MG63 (cell line): ENCODE data around the gene CFAP210. TPM values are rescaled to one million over a fixed set of nuclear protein-coding genes. Genes with fewer than 3 reads are reported as not detected.

Experiments used
- DNase-seq: peaks from one replicate; pipeline ENCODE4 v3.0.0-alpha.2; 2020
- H3K27me3 ChIP-seq: fragments of 250-450 bp; sonication (Bioruptor Pico); 2 replicates; pipeline ENCODE4 v1.5.1; 2020; ENCODE audit warnings: mild to moderate bottlenecking, moderate library complexity
- H3K36me3 ChIP-seq: fragments of 250-450 bp; sonication (Bioruptor Pico); 2 replicates; pipeline ENCODE4 v1.5.1; 2020; ENCODE audit warnings: mild to moderate bottlenecking, moderate library complexity
- H3K4me3 ChIP-seq: fragments of 250-450 bp; sonication (Bioruptor Pico); 2 replicates; pipeline ENCODE4 v1.5.1; 2020; ENCODE audit warnings: mild to moderate bottlenecking, moderate library complexity
- H3K9me3 ChIP-seq: fragments of 250-450 bp; sonication (Bioruptor Pico); 2 replicates; pipeline ENCODE4 v1.5.1; 2020; ENCODE audit warnings: mild to moderate bottlenecking, moderate library complexity
- total RNA-seq: library from RNA; depleted of rRNA; stranded (reverse); fragments of >200 nt; shearing (Covaris generic); gene quantifications from 2 replicates; pipeline ENCODE4 v1.2.3, GENCODE V29; 2014; ENCODE audit warnings: low replicate concordance; rRNA removed

The CFAP210 gene, protein sequence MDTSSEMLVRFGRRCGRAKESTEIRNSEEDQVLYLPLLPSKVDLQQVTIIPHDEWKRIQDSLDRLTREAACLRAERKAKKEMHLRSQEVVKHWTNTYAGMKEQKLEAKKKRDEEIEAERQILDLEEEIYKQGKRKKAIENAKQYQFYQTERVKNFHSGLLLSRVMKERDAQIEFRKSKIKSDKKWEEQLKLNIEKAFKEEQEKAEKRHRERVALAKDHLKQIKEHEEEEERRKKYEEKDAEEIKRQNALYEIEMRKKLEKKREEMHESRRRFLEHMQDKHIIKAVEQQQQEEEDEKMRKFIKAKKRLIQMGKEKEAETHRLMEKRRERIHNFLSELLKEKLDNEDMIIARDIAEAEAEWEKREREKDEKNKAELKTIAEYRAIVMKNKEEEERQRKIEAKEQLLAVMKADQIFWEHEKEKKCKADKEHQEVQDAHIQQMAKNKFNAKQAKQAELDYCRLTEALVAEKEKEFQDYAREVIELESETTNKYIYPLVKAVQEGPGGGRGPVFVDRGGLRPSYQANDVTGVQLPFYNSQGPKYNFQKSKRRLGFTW
- not detected in 2 replicates for total RNA-seq

GRCh38 chr2:169694113-169694893, at the start of gene CFAP210, which contains the start of gene PHOSPHO2:
Gene CFAP210, minus strand, starts transcription at chr2:169694405. Its CDS starts 78 bp downstream, at chr2:169694327.
Gene PHOSPHO2, plus strand, starts transcription at chr2:169694469. Its CDS starts 6,503 bp downstream, at chr2:169700972.
- peak; percentile 97 for DNase-seq
- Histone ChIP-seq H3K4me3 (peak within 1 kb of the TSS; percentile 82), H3K9me3 (no peaks in the 10 kb centered on the region), H3K27me3 (no peaks in the 10 kb centered on the region), H3K36me3 (no peaks in the 10 kb centered on the region)

DNA sequence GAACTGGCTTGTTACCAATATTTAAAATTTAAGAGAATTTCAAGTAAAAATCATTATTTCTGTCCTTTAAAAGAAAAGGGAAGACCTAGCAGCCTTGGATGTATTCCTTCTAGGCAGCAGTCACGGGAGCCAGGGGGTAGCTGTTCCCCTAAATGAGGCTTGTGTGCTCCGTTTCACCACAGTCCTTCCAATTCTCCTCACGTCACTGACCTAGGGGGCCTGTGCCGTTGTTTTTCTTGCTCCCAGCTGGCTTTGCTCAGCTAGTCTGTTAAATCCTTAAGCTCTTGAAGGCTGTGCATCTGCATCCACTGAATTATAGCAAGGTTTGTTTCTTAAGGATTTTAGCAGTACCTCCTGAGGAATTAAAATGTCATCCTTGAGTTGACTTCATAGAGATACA, 49.3 kb upstream of the CFAP210 start:
- no peaks in the 10 kb centered on the region for H3K9me3 ChIP-seq
- H3K36me3 ChIP-seq: no peaks in the 10 kb centered on the region
- H3K27me3 ChIP-seq: no peaks in the 10 kb centered on the region
- H3K4me3 ChIP-seq: no peak overlapping the region
- DNase-seq: no peak

- no peak for DNase-seq
- H3K36me3 ChIP-seq: no peaks in the 10 kb centered on the region
- H3K9me3 ChIP-seq: no peaks in the 10 kb centered on the region
- H3K27me3 ChIP-seq: no peaks in the 10 kb centered on the region
- no peak overlapping the region for H3K4me3 ChIP-seq
These were observed 45.1 kb upstream of the CFAP210 start for GRCh38 chr2:169739351-169739750.

GRCh38 chr2:169738566-169739229, 44.5 kb upstream of the CFAP210 start:
- H3K9me3 ChIP-seq: no peaks in the 10 kb centered on the region
- no peaks in the 10 kb centered on the region for H3K27me3 ChIP-seq
- no peaks in the 10 kb centered on the region for H3K36me3 ChIP-seq
- DNase-seq: no peak
- no peak overlapping the region for H3K4me3 ChIP-seq

GRCh38 chr2:169736902-169737301, 42.7 kb upstream of the CFAP210 start:
- DNase-seq: no peak
- Histone ChIP-seq H3K9me3 (no peaks in the 10 kb centered on the region), H3K4me3 (no peak overlapping the region), H3K36me3 (no peaks in the 10 kb centered on the region), H3K27me3 (no peaks in the 10 kb centered on the region)

DNA sequence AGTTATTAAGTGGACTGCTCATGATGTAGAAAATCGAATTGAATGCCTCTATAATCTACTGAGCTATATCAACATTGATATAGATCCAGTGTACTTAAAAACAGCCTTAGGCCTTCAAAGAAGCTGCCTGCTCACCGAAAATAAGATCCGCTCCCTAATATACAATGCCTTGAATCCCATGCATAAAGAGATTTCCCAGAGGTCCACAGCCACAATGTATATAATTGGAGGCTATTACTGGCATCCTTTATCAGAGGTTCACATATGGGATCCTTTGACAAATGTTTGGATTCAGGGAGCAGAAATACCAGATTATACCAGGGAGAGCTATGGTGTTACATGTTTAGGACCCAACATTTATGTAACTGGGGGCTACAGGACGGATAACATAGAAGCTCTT, 41.4 kb upstream of the CFAP210 start:
- H3K36me3 ChIP-seq: no peaks in the 10 kb centered on the region
- H3K27me3 ChIP-seq: no peaks in the 10 kb centered on the region
- H3K4me3 ChIP-seq: no peak overlapping the region
- DNase-seq: no peak
- no peaks in the 10 kb centered on the region for H3K9me3 ChIP-seq

DNA sequence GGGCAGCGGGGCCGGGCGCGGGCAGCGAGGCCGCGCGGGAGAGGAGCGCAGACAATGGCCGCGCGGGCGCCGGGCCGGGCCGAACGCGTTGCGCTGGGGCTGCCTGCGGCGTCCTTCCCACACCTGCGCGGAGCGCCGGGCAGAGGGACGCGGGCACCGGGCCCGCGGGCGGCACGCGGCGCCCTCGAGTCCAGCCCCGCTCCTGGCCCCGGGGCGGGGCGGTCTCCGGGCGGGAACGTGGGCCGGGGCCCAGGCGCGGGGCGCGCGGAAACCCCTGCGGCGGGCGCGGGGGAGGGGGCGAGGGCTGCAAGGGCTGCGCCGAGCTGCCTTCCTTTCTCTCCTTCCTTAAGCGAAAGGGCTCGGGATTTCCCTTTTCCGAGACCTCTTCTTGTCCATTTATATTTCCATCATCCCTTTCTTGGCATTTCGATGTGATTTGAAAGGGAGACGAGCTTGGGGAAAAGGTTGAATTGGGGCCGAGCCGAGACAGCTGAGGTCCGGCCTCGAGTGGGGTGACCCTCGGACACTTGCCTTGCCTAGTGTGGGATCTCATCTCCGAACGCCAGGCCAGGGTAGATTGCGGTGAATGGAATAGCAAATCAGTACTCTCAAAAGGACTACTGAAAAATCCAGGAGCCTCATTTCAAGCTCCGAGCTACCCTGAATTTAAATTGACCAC, 40.1 kb upstream of the CFAP210 start:
- Histone ChIP-seq H3K4me3 (peak overlapping the region; percentile 61), H3K36me3 (no peaks in the 10 kb centered on the region), H3K27me3 (no peaks in the 10 kb centered on the region), H3K9me3 (no peaks in the 10 kb centered on the region)
- DNase-seq: peak; percentile 55

DNA sequence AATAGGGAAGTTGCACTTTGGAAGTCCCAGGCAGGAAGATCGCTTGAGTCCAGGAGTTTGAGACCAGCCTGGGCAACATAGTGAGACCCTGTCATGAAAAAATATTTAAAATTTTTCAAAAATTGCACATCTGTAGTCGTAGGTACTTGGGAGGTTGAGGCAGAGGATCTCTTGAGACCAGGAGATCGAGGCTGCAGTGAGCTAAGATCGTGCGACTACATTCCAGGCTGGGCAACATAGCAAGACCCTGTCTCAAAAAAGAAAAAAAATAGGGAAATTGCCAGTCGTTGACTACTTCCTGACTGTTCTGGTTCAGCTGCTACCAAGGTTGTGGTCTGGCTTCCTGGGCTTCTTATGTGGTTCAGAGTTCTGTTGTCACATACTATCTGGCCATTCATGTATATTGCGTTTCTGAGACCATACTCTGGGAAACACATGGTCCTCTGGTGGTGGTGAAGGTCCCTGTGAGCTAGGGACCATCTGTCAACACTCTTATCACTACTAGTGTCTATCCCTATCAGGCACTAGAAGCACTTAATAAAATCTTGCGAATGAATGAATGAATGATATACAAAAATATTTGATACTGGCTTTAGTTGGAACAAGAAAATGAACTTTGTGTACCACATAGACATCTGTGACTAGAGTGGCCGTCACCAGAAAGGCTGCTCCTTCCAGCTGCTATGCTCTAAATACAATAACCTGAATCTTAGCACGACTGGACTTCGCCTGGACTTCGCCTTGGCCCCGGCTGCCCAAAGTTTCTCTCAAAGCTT, 38.6 kb upstream of the CFAP210 start:
- H3K36me3 ChIP-seq: no peaks in the 10 kb centered on the region
- DNase-seq: no peak
- no peaks in the 10 kb centered on the region for H3K9me3 ChIP-seq
- peak overlapping the region; percentile 55 for H3K4me3 ChIP-seq
- H3K27me3 ChIP-seq: no peaks in the 10 kb centered on the region

DNA sequence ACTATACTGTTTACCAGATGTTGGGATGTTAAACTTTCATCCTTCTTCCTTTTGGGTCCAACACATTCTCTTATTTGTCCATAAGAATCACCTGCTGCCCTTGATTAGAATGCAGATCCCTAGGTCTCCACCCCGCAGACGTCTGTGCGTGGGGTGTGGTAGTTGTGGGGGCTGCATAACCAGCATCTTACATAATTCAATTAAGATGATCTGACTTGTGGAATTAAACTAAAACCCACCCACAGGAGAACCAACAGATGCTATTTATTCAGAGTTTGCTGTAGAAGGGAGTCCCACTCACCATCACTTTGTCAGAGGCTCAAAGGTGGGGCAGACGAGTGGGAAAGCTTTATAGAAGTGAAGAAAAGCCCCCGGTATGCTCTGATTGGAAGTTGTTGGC, 37.9 kb upstream of the CFAP210 start:
- no peak overlapping the region for H3K4me3 ChIP-seq
- no peaks in the 10 kb centered on the region for H3K27me3 ChIP-seq
- no peaks in the 10 kb centered on the region for H3K9me3 ChIP-seq
- H3K36me3 ChIP-seq: no peaks in the 10 kb centered on the region
- no peak for DNase-seq

GRCh38 chr2:169729274-169729605, 35.0 kb upstream of the CFAP210 start:
- no peaks in the 10 kb centered on the region for H3K36me3 ChIP-seq
- H3K9me3 ChIP-seq: no peaks in the 10 kb centered on the region
- no peak overlapping the region for H3K4me3 ChIP-seq
- DNase-seq: no peak
- H3K27me3 ChIP-seq: no peaks in the 10 kb centered on the region

DNA sequence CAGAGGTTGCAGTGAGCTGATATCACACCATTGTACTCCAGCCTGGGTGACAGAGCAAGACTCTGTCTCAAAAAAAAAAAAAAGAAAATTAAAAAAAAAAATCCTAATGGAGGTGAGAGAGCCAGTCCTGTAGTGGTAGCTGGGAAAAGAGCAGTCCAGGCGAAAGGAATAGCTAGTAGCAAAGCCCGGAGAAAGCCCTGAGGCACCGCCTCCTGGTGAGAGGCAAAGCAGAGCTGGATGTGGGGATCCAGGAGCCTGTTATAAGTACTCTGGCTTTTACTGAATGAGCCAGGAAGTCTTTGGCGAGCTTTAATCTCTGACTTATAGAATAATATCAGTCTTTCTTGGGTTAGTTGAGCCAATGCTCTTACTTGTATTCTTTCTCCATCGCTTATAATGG, 32.9 kb upstream of the CFAP210 start:
- Histone ChIP-seq H3K36me3 (no peaks in the 10 kb centered on the region), H3K4me3 (no peak overlapping the region), H3K9me3 (no peaks in the 10 kb centered on the region), H3K27me3 (no peaks in the 10 kb centered on the region)
- no peak for DNase-seq

DNA sequence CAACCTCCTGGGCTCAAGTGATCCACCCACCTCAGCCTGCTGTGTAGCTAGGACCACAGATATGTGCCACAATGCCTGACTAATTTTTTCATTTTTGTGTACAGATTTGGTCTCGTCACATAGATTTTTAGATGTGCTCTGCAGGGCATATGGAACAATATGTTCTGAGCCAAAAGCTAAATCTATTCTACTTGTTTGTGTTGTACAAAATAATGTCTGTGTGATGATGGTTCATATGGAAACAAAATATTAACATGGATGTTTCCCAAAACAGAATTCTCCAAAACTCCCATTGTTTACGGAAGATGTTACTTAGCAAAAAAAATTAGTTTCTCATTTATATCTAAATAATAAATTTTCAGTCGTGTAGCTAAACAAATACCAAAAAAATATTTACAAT, 26.8 kb upstream of the CFAP210 start:
- DNase-seq: no peak
- H3K4me3 ChIP-seq: no peak overlapping the region
- H3K9me3 ChIP-seq: no peaks in the 10 kb centered on the region
- H3K36me3 ChIP-seq: no peaks in the 10 kb centered on the region
- no peaks in the 10 kb centered on the region for H3K27me3 ChIP-seq

GRCh38 chr2:169718930-169719504, 24.8 kb upstream of the CFAP210 start:
- Histone ChIP-seq H3K36me3 (no peaks in the 10 kb centered on the region), H3K27me3 (no peaks in the 10 kb centered on the region), H3K9me3 (no peaks in the 10 kb centered on the region), H3K4me3 (no peak overlapping the region)
- DNase-seq: no peak

GRCh38 chr2:169717691-169718063, 23.5 kb upstream of the CFAP210 start:
- Histone ChIP-seq H3K36me3 (no peaks in the 10 kb centered on the region), H3K4me3 (no peak overlapping the region), H3K9me3 (no peaks in the 10 kb centered on the region), H3K27me3 (no peaks in the 10 kb centered on the region)
- no peak for DNase-seq

DNA sequence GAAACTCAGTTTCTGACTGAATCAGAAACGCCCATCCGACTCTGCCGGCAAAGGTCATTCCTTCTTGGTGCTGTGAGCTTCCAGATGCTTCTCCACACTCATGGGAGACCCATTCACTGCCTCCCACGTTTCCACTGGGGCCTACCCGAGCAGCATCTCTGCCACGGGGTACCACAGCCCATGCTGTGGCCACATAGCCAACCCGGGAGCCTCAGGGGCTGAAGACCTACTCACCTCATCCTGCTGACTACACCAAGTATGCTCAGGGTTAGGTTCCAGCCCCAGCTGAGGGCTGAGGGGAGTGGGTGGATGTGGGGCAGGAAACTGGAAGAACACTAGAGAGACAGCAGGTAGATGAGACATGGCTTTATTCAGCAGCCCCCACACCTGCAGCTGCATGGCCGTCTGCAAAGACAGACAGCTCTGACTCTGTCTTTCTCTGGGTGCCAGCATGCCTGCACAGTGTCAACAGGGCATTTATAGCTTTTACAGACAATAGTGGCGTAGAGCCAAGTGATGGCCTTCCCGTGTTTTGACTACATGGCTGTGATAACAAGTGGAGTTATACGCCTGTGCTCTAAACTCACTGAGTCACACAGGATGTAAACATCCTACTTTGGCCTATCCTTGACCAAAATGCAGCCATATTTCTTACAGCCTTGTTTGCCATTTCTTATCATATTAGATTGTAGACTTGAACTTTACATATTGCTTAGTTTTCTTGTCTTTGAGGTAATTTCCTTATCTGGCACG, 22.9 kb upstream of the CFAP210 start:
- no peaks in the 10 kb centered on the region for H3K36me3 ChIP-seq
- H3K27me3 ChIP-seq: no peaks in the 10 kb centered on the region
- no peaks in the 10 kb centered on the region for H3K9me3 ChIP-seq
- no peak overlapping the region for H3K4me3 ChIP-seq
- no peak for DNase-seq
